ENCODE data around the gene LENG1. TPM values are rescaled to one million over a fixed set of nuclear protein-coding genes. Genes with fewer than 3 reads are reported as not detected.
"Not testable (repeated sequence)": the region's sequence is repeated elsewhere in the genome, so short reads cannot be mapped to it uniquely, and the experiment has no call there.

The LENG1 gene
- total and polyA plus RNA-seq, 2 experiments from 2014 or later, result 6.9 to 10.2 TPM

- H4K20me1 ChIP-seq (ENCODE audit: insufficient read depth), result no peaks in the 10 kb centered on the region
- H3K4me1 ChIP-seq (ENCODE audit: insufficient read depth), result peaks cover 11% of the 10 kb centered on the region
- H3K79me2 ChIP-seq (ENCODE audit: insufficient read depth), result peaks cover 57% of the 10 kb centered on the region
- DNase-seq, result peak; percentile 75
- no peak for TF ChIP-seq EZH2 (IDR thresholded peaks at IDR 0.05; ENCODE audit: insufficient read depth, poor library complexity, severe bottlenecking)
- H3F3A ChIP-seq (ENCODE audit: insufficient read depth), result peaks cover 17% of the 10 kb centered on the region
- 17 to 20% methylated on average over 12 of the region's 12 CpGs for WGBS, 2 experiments (ENCODE audit: low coverage in 1 of 2, low lambda C conversion rate in 2 of 2, missing lambda C conversion rate in 2 of 2)
- peak overlapping the region; percentile 90 for H3K4me2 ChIP-seq (ENCODE audit: unreplicated experiment)
- peaks cover 2% of the 10 kb centered on the region for H3K36me3 ChIP-seq (ENCODE audit: low read depth)
- H3K27me3 ChIP-seq (replicated peaks; ENCODE audit: insufficient read depth), result no peaks in the 10 kb centered on the region
- no peaks in the 10 kb centered on the region for H3K9me2 ChIP-seq (ENCODE audit: insufficient read depth)
- H2AFZ ChIP-seq, result peak overlapping the region; percentile 80
- peak overlapping the region; percentile 87 for H3K4me3 ChIP-seq
- in situ Hi-C loops (cut with MboI), result no loop called here
- no peaks in the 10 kb centered on the region for H3K9me3 ChIP-seq (ENCODE audit: low read depth)
- peak overlapping the region; percentile 98 for H3K27ac ChIP-seq
- H3K9ac ChIP-seq, result peak overlapping the region; percentile 90
Measured at GRCh38 chr19:54188215-54188871, 28.8 kb upstream of the LENG1 start.

GRCh38 chr19:54186934-54187381 lies 27.4 kb upstream of the LENG1 start:
- H3K4me3 ChIP-seq, result no peak overlapping the region
- 93 to 94% methylated on average over 6 to 11 of the region's 11 CpGs for WGBS, 2 experiments (ENCODE audit: low coverage in 1 of 2, low lambda C conversion rate in 2 of 2, missing lambda C conversion rate in 2 of 2)
- no peaks in the 10 kb centered on the region for H3K9me2 ChIP-seq (ENCODE audit: insufficient read depth)
- peaks cover 4% of the 10 kb centered on the region; the same call in 1 of the 2 replicates for H3K4me1 ChIP-seq (ENCODE audit: insufficient read depth)
- H3K27ac ChIP-seq, result no peak overlapping the region
- H3K9me3 ChIP-seq (ENCODE audit: low read depth), result no peaks in the 10 kb centered on the region
- no peak overlapping the region for H2AFZ ChIP-seq
- no peak for DNase-seq
- H3K4me2 ChIP-seq (ENCODE audit: unreplicated experiment), result no peak overlapping the region
- H3K27me3 ChIP-seq (replicated peaks; ENCODE audit: insufficient read depth), result no peaks in the 10 kb centered on the region
- TF ChIP-seq EZH2phosphoT487 (IDR thresholded peaks at IDR 0.05; ENCODE audit: insufficient read depth, low read depth) (no peak), EZH2 (IDR thresholded peaks at IDR 0.05; ENCODE audit: insufficient read depth, poor library complexity, severe bottlenecking) (no peak)
- H4K20me1 ChIP-seq (ENCODE audit: insufficient read depth), result no peaks in the 10 kb centered on the region
- H3K9ac ChIP-seq, result 0 out of 2 replicates have a peak overlapping the region, but pooled peaks have one; percentile 4
- 0 out of 2 replicates have a peak, but pooled peaks cover 7% of the 10 kb centered on the region for H3K36me3 ChIP-seq (ENCODE audit: low read depth)
- in situ Hi-C loops (cut with MboI), result no loop called here
- peaks cover 43% of the 10 kb centered on the region for H3K79me2 ChIP-seq (ENCODE audit: insufficient read depth)
- H3F3A ChIP-seq (ENCODE audit: insufficient read depth), result peaks cover 3% of the 10 kb centered on the region

- Histone ChIP-seq H4K20me1 (ENCODE audit: insufficient read depth) (no peaks in the 10 kb centered on the region), H3K36me3 (ENCODE audit: low read depth) (0 out of 2 replicates have a peak, but pooled peaks cover 7% of the 10 kb centered on the region), H3K27ac (no peak overlapping the region), H2AFZ (no peak overlapping the region), H3K9me2 (ENCODE audit: insufficient read depth) (no peaks in the 10 kb centered on the region), H3K4me2 (ENCODE audit: unreplicated experiment) (no peak overlapping the region), H3K4me1 (ENCODE audit: insufficient read depth) (0 out of 2 replicates have a peak, but pooled peaks cover 3% of the 10 kb centered on the region), H3K9ac (no peak overlapping the region), H3K79me2 (ENCODE audit: insufficient read depth) (peaks cover 41% of the 10 kb centered on the region), H3K4me3 (no peak overlapping the region), H3K27me3 (replicated peaks; ENCODE audit: insufficient read depth) (no peaks in the 10 kb centered on the region), H3K9me3 (ENCODE audit: low read depth) (no peaks in the 10 kb centered on the region), H3F3A (ENCODE audit: insufficient read depth) (no peaks in the 10 kb centered on the region; the same call in 1 of the 2 replicates)
- WGBS, 2 experiments (ENCODE audit: low coverage in 1 of 2, low lambda C conversion rate in 2 of 2, missing lambda C conversion rate in 2 of 2), result 91 to 94% methylated on average over 8 of the region's 8 CpGs
- no peak for DNase-seq
- TF ChIP-seq EZH2phosphoT487 (IDR thresholded peaks at IDR 0.05; ENCODE audit: insufficient read depth, low read depth), result no peak
- TF ChIP-seq EZH2 (IDR thresholded peaks at IDR 0.05; ENCODE audit: insufficient read depth, poor library complexity, severe bottlenecking), result no peak
- in situ Hi-C loops (cut with MboI), result no loop called here
Measured at GRCh38 chr19:54186351-54186750, 26.8 kb upstream of the LENG1 start.

- Histone ChIP-seq H3K4me2 (ENCODE audit: unreplicated experiment) (no peak overlapping the region), H3K9me2 (ENCODE audit: insufficient read depth) (no peaks in the 10 kb centered on the region), H3K9me3 (ENCODE audit: low read depth) (no peaks in the 10 kb centered on the region), H4K20me1 (ENCODE audit: insufficient read depth) (no peaks in the 10 kb centered on the region), H3K79me2 (ENCODE audit: insufficient read depth) (peaks cover 34% of the 10 kb centered on the region), H3K4me3 (no peak overlapping the region), H3K27ac (no peak overlapping the region), H3K27me3 (replicated peaks; ENCODE audit: insufficient read depth) (no peaks in the 10 kb centered on the region), H3K4me1 (ENCODE audit: insufficient read depth) (0 out of 2 replicates have a peak, but pooled peaks cover 3% of the 10 kb centered on the region), H3K36me3 (ENCODE audit: low read depth) (peaks cover 10% of the 10 kb centered on the region; the same call in 1 of the 2 replicates), H2AFZ (no peak overlapping the region), H3F3A (ENCODE audit: insufficient read depth) (no peaks in the 10 kb centered on the region; the same call in 1 of the 2 replicates), H3K9ac (no peak overlapping the region)
- TF ChIP-seq EZH2phosphoT487 (IDR thresholded peaks at IDR 0.05; ENCODE audit: insufficient read depth, low read depth) (no peak), EZH2 (IDR thresholded peaks at IDR 0.05; ENCODE audit: insufficient read depth, poor library complexity, severe bottlenecking) (no peak)
- in situ Hi-C loops (cut with MboI), result no loop called here
- DNase-seq, result no peak
- WGBS, 2 experiments (ENCODE audit: low coverage in 1 of 2, low lambda C conversion rate in 2 of 2, missing lambda C conversion rate in 2 of 2), result 89 to 93% methylated on average over 9 to 10 of the region's 11 CpGs
Measured at GRCh38 chr19:54183431-54183830, 23.9 kb upstream of the LENG1 start.

- H3K79me2 ChIP-seq (ENCODE audit: insufficient read depth), result peaks cover 19% of the 10 kb centered on the region
- H3K9me2 ChIP-seq (ENCODE audit: insufficient read depth); H3K4me1 ChIP-seq (ENCODE audit: insufficient read depth); H3F3A ChIP-seq (ENCODE audit: insufficient read depth); H3K27ac ChIP-seq; DNase-seq; H3K4me3 ChIP-seq; H3K9ac ChIP-seq; H3K4me2 ChIP-seq (ENCODE audit: unreplicated experiment); H4K20me1 ChIP-seq (ENCODE audit: insufficient read depth); H3K9me3 ChIP-seq (ENCODE audit: low read depth); H3K27me3 ChIP-seq (replicated peaks; ENCODE audit: insufficient read depth); H2AFZ ChIP-seq; in situ Hi-C loops (cut with MboI): not testable (repeated sequence)
- WGBS, 2 experiments (ENCODE audit: low coverage in 1 of 2, low lambda C conversion rate in 2 of 2, missing lambda C conversion rate in 2 of 2), result 94 to 96% methylated on average over 3 of the region's 3 CpGs
- peaks cover 16% of the 10 kb centered on the region; the same call in 1 of the 2 replicates for H3K36me3 ChIP-seq (ENCODE audit: low read depth)
Measured at GRCh38 chr19:54181894-54182293, 22.4 kb upstream of the LENG1 start.

Measured in GM23248 (cell line).